ACC112 (cell line): ENCODE results near the gene REEP1.

ENCODE experiments used
- H2AFZ ChIP-seq: fragments of 200-600 bp; sonication (generic); one replicate; pipeline ENCODE4 v1.6.0; 2017; ENCODE audit warnings: antibody characterized with exemption, low read length; ENCODE audit not compliant: unreplicated experiment
- H3K27ac ChIP-seq: fragments of 200-600 bp; sonication (generic); 2 replicates; pipeline ENCODE4 v1.5.1; 2014; ENCODE audit warnings: low read depth, mild to moderate bottlenecking, antibody characterized with exemption, low read length, moderate library complexity
- H3K27me3 ChIP-seq: fragments of 200-600 bp; sonication (generic); 2 replicates; pipeline ENCODE4 v1.6.1; 2014; ENCODE audit warnings: mild to moderate bottlenecking, antibody characterized with exemption, low read length, moderate library complexity, mixed read lengths; ENCODE audit not compliant: insufficient read depth
- H3K36me3 ChIP-seq: fragments of 200-600 bp; sonication (generic); 2 replicates; pipeline ENCODE4 v1.6.1; 2016; ENCODE audit warnings: mild to moderate bottlenecking, antibody characterized with exemption, low read length, moderate library complexity, mixed read lengths; ENCODE audit not compliant: insufficient read depth
- H3K4me1 ChIP-seq: fragments of 200-600 bp; sonication (generic); one replicate; pipeline ENCODE4 v1.6.1; 2016; ENCODE audit warnings: low read length, mixed read lengths; ENCODE audit not compliant: insufficient read depth, unreplicated experiment, control insufficient read depth
- H3K4me3 ChIP-seq: fragments of 200-600 bp; sonication (generic); 2 replicates; pipeline ENCODE4 v1.5.1; 2014; ENCODE audit warnings: mild to moderate bottlenecking, low read depth, low read length
- H3K79me2 ChIP-seq: fragments of 200-600 bp; sonication (generic); one replicate; pipeline ENCODE4 v1.6.0; 2016; ENCODE audit warnings: low read length; ENCODE audit not compliant: control insufficient read depth, unreplicated experiment, insufficient read depth

REEP1 gene

GRCh38 chr2:86284987-86285386 is 52.4 kb downstream of the REEP1 start:
- H2AFZ ChIP-seq: no peak overlapping the region
- no peaks in the 10 kb centered on the region for H3K79me2 ChIP-seq
- no peaks in the 10 kb centered on the region for H3K4me1 ChIP-seq
- no peak overlapping the region for H3K4me3 ChIP-seq
- H3K36me3 ChIP-seq: no peaks in the 10 kb centered on the region
- peaks cover 78% of the 10 kb centered on the region for H3K27me3 ChIP-seq
- H3K27ac ChIP-seq: no peak overlapping the region

- no peaks in the 10 kb centered on the region for H3K4me1 ChIP-seq
- H2AFZ ChIP-seq: no peak overlapping the region
- H3K4me3 ChIP-seq: no peak overlapping the region
Observed at GRCh38 chr2:86284401-86284841, 53.0 kb downstream of the REEP1 start.

DNA sequence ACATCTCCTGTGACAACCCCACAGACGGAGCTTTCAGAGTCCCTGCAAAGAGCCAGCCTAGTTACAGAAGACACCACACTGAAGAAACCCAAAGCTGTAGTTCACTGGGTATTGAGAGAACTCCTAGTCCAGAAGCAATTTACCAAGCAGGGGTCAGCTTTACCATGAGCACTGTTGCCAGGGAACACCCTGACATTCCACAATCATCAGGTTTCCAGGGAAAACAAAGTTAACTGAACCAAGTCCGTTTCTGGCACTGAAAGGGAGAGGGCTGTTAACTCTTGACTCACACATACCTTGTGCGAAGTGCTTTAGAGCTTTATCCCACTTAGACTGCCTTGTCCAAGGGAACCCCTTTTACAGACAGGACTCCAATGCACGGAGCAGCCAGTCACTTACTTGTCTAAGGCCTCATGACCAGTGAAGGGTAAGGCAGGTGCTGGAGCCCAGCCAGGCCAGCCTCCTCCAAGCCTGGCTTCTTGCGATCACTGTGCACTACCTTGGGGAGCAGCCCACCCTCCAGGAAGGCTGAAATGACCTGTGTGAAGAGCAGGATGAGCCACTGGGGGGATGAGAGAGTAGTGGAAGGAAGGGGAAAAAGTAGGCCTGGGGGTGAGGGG is 53.9 kb downstream of the REEP1 start:
- H3K27me3 ChIP-seq: peaks cover 75% of the 10 kb centered on the region
- H2AFZ ChIP-seq: no peak overlapping the region

More at GRCh38 chr2:86284401-86284841, 53.0 kb downstream of the REEP1 start:
- H3K36me3 ChIP-seq: no peaks in the 10 kb centered on the region
- H3K79me2 ChIP-seq: no peaks in the 10 kb centered on the region
- peaks cover 75% of the 10 kb centered on the region for H3K27me3 ChIP-seq
- no peak overlapping the region for H3K27ac ChIP-seq

GRCh38 chr2:86281066-86281700 is 56.2 kb downstream of the REEP1 start:
- Histone ChIP-seq H3K4me3 (no peak overlapping the region), H3K4me1 (no peaks in the 10 kb centered on the region), H2AFZ (no peak overlapping the region), H3K27me3 (peaks cover 68% of the 10 kb centered on the region), H3K27ac (no peak overlapping the region), H3K79me2 (no peaks in the 10 kb centered on the region), H3K36me3 (no peaks in the 10 kb centered on the region)

More for the DNA sequence above, 53.9 kb downstream of the REEP1 start:
- H3K36me3 ChIP-seq: no peaks in the 10 kb centered on the region
- no peak overlapping the region for H3K27ac ChIP-seq
- no peaks in the 10 kb centered on the region for H3K79me2 ChIP-seq
- H3K4me3 ChIP-seq: no peak overlapping the region
- H3K4me1 ChIP-seq: no peaks in the 10 kb centered on the region

- Histone ChIP-seq H3K79me2 (no peaks in the 10 kb centered on the region), H3K36me3 (no peaks in the 10 kb centered on the region), H3K27ac (no peak overlapping the region), H3K4me3 (no peak overlapping the region), H3K27me3 (peaks cover 60% of the 10 kb centered on the region), H2AFZ (no peak overlapping the region), H3K4me1 (peaks cover under 1% of the 10 kb centered on the region)
Observed at GRCh38 chr2:86280191-86280667, 57.2 kb downstream of the REEP1 start.

- Histone ChIP-seq H3K4me3 (no peak overlapping the region), H3K36me3 (no peaks in the 10 kb centered on the region), H3K27ac (no peak overlapping the region), H3K4me1 (peaks cover 13% of the 10 kb centered on the region), H3K27me3 (peaks cover 31% of the 10 kb centered on the region), H3K79me2 (no peaks in the 10 kb centered on the region), H2AFZ (no peak overlapping the region)
Observed at GRCh38 chr2:86275962-86276361, 61.5 kb downstream of the REEP1 start.

GRCh38 chr2:86275384-86275799 is 62.0 kb downstream of the REEP1 start:
- H3K27me3 ChIP-seq: peaks cover 26% of the 10 kb centered on the region
- no peak overlapping the region for H3K4me3 ChIP-seq
- no peak overlapping the region for H3K27ac ChIP-seq
- peaks cover 13% of the 10 kb centered on the region for H3K4me1 ChIP-seq
- no peaks in the 10 kb centered on the region for H3K79me2 ChIP-seq
- H3K36me3 ChIP-seq: no peaks in the 10 kb centered on the region
- no peak overlapping the region for H2AFZ ChIP-seq

- peaks cover 13% of the 10 kb centered on the region for H3K4me1 ChIP-seq
- H3K79me2 ChIP-seq: no peaks in the 10 kb centered on the region
- H3K4me3 ChIP-seq: 0 out of 2 replicates have a peak overlapping the region, but pooled peaks have one; percentile 18
- peak overlapping the region; percentile 58 for H3K27ac ChIP-seq
- H3K36me3 ChIP-seq: no peaks in the 10 kb centered on the region
- peaks cover 22% of the 10 kb centered on the region for H3K27me3 ChIP-seq
- H2AFZ ChIP-seq: no peak overlapping the region
Observed at GRCh38 chr2:86274918-86275275, 62.5 kb downstream of the REEP1 start.

DNA sequence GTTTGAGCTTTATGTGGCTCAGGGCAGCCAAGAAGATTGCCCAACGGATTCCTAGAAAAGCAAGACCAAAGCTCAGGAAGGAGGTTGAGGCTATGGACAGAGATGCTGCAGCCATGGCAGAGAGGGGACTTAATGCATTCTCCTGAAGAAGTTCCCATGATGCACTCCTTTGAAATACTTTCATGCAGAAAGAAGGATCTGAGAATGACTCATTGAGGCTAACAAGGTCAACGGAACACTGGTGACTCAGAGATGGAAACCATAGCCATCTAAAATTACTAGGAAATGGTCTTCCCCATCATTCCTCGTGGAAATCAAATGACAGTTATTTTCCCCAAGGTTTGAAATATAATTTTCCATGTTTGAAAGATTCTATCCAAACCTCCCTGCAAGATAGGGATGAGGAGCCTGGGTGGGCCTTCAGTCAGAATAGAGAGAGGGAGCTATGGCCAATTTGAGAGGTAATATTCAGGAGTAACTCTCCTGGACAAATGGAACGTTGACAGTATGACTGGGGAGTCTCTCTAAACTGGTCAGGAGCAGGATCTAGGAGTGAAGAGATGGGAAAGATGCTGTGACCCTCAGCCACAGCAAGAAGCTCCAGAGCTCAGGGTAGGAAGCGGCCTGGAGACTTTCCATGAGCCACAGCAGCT is 63.0 kb downstream of the REEP1 start:
- Histone ChIP-seq H2AFZ (peak overlapping the region; percentile 26), H3K27me3 (peaks cover 21% of the 10 kb centered on the region), H3K79me2 (no peaks in the 10 kb centered on the region), H3K4me3 (0 out of 2 replicates have a peak overlapping the region, but pooled peaks have one; percentile 18), H3K36me3 (no peaks in the 10 kb centered on the region), H3K27ac (peak overlapping the region; percentile 58), H3K4me1 (peaks cover 13% of the 10 kb centered on the region)

DNA sequence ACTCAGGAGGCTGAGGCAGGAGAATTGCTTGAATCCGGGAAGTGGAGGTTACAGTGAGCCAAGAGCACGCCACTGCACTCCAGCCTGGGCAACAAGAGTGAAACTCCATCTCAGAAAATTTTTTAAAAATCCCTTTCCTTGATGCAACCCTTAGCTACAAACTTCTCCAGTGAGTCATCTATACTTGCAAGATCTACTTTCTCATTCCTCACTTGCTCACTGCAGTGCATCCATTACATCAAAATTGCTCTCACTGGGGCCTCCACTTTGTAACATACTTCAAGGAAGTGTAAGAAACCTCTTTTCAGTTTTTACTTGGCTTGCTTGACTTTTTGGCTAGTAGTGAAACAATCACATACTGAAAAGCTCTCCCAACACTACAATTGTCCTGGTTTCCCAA is 65.3 kb downstream of the REEP1 start:
- no peak overlapping the region for H3K27ac ChIP-seq
- no peak overlapping the region for H3K4me3 ChIP-seq
- H2AFZ ChIP-seq: no peak overlapping the region
- peaks cover 24% of the 10 kb centered on the region for H3K27me3 ChIP-seq
- H3K79me2 ChIP-seq: no peaks in the 10 kb centered on the region
- H3K4me1 ChIP-seq: peaks cover 13% of the 10 kb centered on the region
- H3K36me3 ChIP-seq: no peaks in the 10 kb centered on the region
